ENCODE data around the gene MAST3.

Gene MAST3

DNA sequence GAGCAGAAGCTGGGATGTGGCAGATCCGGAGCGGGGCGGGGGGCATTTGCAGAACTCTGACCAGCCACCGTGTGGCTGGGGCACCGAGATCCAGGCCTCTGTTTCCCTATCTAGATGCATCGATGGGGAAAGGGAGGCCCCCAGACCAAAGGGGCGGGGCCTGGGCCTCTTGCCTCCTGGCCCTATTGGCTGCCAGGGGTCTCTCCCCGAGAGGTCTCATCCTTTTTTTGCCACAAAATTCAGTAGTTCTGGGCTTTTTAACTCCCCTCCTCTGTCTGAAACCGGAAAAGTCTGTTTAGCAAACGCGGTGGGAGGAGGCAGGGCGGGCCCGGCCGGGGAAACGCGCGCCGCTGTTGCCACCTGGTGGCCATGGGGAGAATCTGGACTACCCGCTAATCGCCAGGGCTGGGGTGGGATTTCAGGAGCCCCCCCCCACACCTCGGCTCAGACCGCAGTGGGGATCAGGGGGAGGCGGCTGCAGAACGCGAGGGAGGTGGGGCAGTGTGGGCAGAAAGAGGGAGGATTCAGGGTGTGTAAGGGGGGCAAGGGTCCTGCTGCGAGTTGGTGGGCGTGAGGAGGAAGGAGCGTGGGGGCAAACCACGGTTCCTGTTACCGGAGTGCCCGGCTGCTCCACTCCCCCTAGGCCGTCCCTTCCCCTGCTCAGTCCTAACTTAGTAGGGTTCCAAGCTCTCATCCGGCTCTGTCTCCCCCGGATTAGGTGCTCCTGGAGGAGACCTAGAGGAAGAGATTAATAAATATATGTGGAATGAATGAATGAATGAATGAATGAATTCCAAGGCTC, 39.2 kb upstream of the MAST3 start:
- peak; percentile 31 for DNase-seq (ENCODE audit: low read depth)
- TF ChIP-seq, protein P1, sequence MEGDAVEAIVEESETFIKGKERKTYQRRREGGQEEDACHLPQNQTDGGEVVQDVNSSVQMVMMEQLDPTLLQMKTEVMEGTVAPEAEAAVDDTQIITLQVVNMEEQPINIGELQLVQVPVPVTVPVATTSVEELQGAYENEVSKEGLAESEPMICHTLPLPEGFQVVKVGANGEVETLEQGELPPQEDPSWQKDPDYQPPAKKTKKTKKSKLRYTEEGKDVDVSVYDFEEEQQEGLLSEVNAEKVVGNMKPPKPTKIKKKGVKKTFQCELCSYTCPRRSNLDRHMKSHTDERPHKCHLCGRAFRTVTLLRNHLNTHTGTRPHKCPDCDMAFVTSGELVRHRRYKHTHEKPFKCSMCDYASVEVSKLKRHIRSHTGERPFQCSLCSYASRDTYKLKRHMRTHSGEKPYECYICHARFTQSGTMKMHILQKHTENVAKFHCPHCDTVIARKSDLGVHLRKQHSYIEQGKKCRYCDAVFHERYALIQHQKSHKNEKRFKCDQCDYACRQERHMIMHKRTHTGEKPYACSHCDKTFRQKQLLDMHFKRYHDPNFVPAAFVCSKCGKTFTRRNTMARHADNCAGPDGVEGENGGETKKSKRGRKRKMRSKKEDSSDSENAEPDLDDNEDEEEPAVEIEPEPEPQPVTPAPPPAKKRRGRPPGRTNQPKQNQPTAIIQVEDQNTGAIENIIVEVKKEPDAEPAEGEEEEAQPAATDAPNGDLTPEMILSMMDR (IDR thresholded peaks at IDR 0.05; ENCODE audit: low read depth, low read length, missing control alignments), result peak; percentile 80
- H3K4me3 ChIP-seq (ENCODE audit: low read depth, low read length), result no peak overlapping the region

DNA sequence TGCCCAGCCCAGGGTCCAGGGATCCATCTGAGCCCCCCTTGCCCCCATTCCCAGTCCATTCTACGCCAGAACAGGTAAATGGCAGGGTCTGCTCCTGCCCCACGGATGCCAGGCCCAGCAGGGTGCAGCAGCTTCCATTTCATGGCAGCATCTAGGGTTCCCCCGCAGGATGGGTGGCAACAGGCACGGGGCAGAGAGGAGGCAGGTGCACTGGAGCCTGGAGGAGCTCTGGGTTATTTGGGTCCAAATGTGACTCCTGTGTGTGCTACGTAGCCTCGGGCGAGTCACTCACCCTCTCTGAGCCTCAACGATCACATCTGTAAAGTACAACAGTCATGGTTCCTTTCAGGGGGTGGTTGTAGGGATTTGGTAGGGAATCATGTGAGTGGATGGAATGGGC, 38.3 kb upstream of the MAST3 start:
- DNase-seq (ENCODE audit: low read depth), result no peak
- TF ChIP-seq, protein P1 (IDR thresholded peaks at IDR 0.05; ENCODE audit: low read depth, low read length, missing control alignments), result no peak
- no peak overlapping the region for H3K4me3 ChIP-seq (ENCODE audit: low read depth, low read length)

DNA sequence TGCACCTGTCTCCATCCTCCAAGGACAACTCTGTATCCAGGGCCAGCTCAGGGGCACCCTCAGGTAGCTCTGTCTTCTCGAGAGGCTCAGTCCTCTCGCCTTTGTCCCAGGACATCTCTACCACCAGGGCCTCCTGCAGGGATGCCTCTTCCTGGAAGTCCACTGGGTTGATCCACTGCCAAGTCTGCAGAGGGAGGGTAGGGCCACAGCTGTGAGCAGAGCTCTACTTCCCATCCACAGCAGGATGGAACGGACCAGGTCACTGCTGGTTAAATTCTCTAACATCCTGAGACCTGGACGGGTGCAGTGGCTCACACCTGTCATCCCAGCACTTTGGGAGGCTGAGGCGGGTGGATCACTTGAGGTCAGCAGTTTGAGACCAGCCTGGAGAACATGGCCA, 37.7 kb upstream of the MAST3 start:
- no peak for DNase-seq (ENCODE audit: low read depth)
- no peak overlapping the region for H3K4me3 ChIP-seq (ENCODE audit: low read depth, low read length)
- TF ChIP-seq, protein P1 (IDR thresholded peaks at IDR 0.05; ENCODE audit: low read depth, low read length, missing control alignments), result no peak

DNA sequence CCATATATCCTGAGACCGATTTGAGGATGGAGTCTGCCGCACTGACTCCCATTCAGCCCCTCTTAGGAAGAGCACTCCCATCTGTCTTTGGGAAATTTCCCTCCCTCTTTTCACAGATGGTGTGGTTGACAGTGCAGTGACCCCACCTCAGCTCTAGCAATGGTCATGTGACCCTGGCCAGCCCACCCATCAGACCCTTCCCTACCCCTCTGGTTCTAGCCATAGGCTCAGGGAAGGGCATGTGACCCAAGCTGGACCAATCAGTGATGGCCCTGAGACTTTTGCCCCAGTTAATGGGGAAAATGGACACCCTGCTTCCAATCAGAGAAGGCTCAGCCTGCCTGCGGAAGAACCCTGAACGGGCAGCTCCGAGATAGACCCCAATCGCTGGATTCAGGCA, 37.1 kb upstream of the MAST3 start:
- no peak overlapping the region for H3K4me3 ChIP-seq (ENCODE audit: low read depth, low read length)
- DNase-seq (ENCODE audit: low read depth), result no peak
- TF ChIP-seq, protein P1 (IDR thresholded peaks at IDR 0.05; ENCODE audit: low read depth, low read length, missing control alignments), result no peak

DNA sequence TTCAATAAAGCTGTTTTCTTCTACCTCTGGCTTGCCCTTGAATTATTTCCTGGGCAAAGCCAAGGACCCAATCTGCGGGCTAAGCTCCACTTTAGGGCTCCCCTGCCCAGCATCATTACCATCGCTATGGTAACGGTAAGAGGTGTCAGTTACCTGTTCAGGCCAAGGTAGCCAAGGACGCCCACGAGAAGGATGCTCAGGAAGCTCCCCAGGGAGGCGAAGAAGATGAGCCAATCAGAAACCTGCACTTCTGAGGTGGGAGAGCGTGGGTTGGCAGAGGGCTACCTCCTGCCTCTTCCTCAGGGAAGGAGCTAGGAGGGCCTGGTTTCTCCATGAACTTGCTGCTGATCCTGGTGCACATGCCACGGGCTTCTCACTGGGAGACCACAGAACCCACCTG, 35.5 kb upstream of the MAST3 start:
- DNase-seq (ENCODE audit: low read depth), result no peak
- TF ChIP-seq, protein P1 (IDR thresholded peaks at IDR 0.05; ENCODE audit: low read depth, low read length, missing control alignments), result no peak
- no peak overlapping the region for H3K4me3 ChIP-seq (ENCODE audit: low read depth, low read length)

DNA sequence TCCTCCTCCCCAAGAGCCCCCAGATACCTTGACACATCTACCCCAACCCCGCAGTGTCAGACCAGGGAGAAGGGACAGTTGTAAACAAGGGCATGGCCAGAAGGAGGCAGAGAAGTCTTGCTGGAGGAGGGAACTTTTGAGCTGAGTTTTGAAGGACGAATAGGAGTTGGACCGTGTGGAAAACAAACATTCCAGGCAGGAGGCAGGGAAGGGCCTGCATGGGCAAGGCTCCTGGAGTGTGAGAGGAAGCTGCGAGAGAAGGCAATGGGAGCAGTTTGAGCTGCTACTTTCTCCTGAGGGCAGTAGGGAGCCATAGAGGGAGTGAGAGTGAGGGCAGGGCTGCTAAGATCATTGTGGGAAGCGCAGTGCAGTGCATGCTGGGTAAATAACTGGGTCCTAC, 34.1 kb upstream of the MAST3 start:
- DNase-seq (ENCODE audit: low read depth), result no peak
- TF ChIP-seq, protein P1 (IDR thresholded peaks at IDR 0.05; ENCODE audit: low read depth, low read length, missing control alignments), result peak; percentile 54

DNA sequence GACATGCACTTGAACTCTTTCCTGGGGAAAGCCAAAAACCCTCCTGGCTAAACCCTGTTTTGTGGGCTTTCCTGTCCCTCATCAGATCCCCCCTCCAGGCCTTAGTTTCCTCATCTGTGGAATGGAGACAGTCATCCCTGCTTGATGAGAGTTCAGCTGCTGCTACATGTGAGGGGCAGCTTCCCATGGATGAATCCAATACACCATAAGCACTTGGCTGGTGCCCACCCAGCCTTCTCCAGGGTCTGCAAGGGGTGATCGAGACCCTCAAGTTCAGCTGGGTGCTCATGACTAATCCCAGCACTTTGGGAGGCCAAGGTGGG, 32.4 kb upstream of the MAST3 start:
- DNase-seq (ENCODE audit: low read depth), result no peak
- no peak overlapping the region for H3K4me3 ChIP-seq (ENCODE audit: low read depth, low read length)
- TF ChIP-seq, protein P1 (IDR thresholded peaks at IDR 0.05; ENCODE audit: low read depth, low read length, missing control alignments), result no peak

More for the DNA sequence above, 34.1 kb upstream of the MAST3 start:
- H3K4me3 ChIP-seq (ENCODE audit: low read depth, low read length), result no peak overlapping the region
